RWPE1 (cell line): ENCODE measurements around the gene PLPP2.

Source experiments
- CTCF ChIA-PET: fragments of 350-600 bp; sonication (Branson Sonifier 250); formaldehyde crosslinking; extraction: SDS; loops from one replicate; lab custom pipeline; 2021; lab: Yijun Ruan, JAX
- POLR2A ChIA-PET: fragments of 400-600 bp; formaldehyde crosslinking; extraction: SDS; loops from one replicate; lab custom pipeline; 2020; ENCODE audit warnings: antibody characterized with exemption; ENCODE audit not compliant: low non-redundant PET; lab: Yijun Ruan, JAX
- DNase-seq: peaks from one replicate; pipeline ENCODE4 v3.0.0; 2012; ENCODE audit warnings: low spot score
- H3K27ac ChIP-seq: fragments of 450-650 bp; 2 replicates; pipeline ENCODE4 v1.5.1; 2017
- TF ChIP-seq, protein P1 (sequence below): fragments of 450-650 bp; conservative IDR thresholded peaks from 2 replicates; pipeline ENCODE4 v1.5.1; 2017; ENCODE audit warnings: low read depth, mild to moderate bottlenecking

Gene PLPP2

DNA sequence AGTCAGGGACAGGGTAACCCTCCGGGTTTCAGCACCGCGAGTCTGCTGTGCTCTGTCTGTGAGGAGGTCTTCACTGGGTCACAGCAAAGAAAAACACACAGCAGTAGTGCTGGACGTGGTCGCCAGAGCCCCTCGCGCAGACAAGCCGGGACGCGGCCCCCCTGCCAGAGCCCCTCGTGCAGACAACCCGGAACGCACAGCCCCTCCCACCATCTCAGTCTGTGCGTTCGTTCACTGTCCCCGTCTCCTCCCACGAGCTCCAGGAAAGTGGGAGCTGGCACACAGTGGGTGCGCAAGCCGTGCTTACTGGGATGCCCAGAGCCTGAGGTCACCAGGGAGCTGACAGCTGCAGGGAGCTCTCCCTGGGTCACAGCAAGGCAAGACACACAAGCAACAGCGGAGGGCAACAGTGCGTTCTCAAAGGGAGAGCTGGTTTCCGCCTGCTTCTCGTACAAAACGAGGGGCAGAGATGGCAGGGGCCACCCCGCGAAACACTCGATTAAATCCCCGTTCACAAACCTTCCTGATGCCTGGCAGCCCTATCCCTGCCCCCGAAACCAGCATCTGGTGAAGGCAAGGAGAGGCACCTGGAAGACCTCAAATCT, 3.2 kb upstream of the PLPP2 start:
- TF ChIP-seq, protein P1, sequence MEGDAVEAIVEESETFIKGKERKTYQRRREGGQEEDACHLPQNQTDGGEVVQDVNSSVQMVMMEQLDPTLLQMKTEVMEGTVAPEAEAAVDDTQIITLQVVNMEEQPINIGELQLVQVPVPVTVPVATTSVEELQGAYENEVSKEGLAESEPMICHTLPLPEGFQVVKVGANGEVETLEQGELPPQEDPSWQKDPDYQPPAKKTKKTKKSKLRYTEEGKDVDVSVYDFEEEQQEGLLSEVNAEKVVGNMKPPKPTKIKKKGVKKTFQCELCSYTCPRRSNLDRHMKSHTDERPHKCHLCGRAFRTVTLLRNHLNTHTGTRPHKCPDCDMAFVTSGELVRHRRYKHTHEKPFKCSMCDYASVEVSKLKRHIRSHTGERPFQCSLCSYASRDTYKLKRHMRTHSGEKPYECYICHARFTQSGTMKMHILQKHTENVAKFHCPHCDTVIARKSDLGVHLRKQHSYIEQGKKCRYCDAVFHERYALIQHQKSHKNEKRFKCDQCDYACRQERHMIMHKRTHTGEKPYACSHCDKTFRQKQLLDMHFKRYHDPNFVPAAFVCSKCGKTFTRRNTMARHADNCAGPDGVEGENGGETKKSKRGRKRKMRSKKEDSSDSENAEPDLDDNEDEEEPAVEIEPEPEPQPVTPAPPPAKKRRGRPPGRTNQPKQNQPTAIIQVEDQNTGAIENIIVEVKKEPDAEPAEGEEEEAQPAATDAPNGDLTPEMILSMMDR, result no peak
- no peak for DNase-seq
- CTCF ChIA-PET, result interaction anchor here (0.6 to 1.2 kb wide), 4 partner anchors 16 to 878 kb away, joined by 3 read pairs; no protein-coding TSS in a partner anchor
- POLR2A ChIA-PET, result no interaction called here
- H3K27ac ChIP-seq, result no peak overlapping the region

DNA sequence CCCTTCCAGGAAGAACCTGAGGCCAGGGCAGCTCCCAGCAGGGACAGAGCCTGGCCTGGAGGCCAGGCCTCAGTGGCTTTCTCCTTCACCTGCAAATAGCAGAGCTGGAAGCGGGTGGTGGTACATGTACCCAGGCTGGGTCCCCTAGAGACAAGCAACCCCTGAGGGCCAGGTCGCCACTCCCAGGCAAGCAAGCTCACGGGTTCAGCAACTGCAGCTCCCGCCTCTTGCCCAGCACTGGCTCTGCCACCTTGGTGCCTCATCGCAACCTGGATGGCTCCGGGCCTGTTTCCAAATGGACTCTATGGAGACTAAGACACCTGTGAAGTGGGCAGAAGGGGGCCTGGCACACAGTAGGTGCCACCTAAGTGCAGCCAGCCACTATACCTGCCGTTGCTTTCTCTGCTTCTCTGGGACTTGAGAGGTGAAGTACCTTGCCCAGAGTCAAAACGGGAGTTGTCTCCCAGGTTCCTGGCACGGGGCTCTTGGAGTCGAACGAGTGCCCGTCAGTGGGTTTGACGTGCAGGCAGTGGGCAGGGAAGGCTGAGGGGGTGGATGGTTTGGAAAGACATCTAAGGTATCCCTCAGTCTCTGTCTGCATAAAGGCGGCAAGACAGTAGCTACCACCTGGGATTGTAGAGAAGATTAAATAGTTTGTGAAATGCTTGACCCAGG, 2.4 kb upstream of the PLPP2 start:
- TF ChIP-seq, protein P1, result no peak
- ChIA-PET POLR2A (interaction anchor here (0.6 kb wide), 1 partner anchor 23 kb away, joined by 3 read pairs; no protein-coding TSS in a partner anchor), CTCF (interaction anchor here (1.2 kb wide), 1 partner anchor 169 kb away, joined by 3 read pairs; no protein-coding TSS in a partner anchor)
- DNase-seq, result no peak
- H3K27ac ChIP-seq, result peak overlapping the region; percentile 21; the same call in 1 of the 2 replicates

DNA sequence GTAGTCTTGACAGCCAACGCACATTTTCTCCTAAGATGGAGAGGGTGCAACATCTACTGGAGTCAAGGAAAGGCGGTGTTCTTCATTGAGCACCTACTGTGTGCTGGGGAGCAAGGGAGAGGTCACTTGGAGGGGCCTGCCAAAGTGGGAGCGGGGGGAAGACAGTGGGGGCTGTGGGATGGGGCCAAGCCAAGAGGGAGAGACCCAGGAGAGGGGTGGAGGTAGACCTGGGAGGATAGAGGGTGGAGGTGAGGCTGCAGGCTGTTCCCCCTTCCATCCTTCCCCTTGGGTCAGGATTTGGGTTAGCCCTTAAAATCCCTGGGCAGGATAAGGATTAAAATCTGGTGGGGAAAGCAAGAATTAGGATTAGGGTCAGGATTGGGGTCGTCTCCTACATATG, 1.7 kb upstream of the PLPP2 start:
- no peak overlapping the region for H3K27ac ChIP-seq
- ChIA-PET CTCF (interaction anchor here (0.5 kb wide), 1 partner anchor 128 kb away, joined by 4 read pairs; no protein-coding TSS in a partner anchor), POLR2A (no interaction called here)
- no peak for DNase-seq
- TF ChIP-seq, protein P1, result no peak

DNA sequence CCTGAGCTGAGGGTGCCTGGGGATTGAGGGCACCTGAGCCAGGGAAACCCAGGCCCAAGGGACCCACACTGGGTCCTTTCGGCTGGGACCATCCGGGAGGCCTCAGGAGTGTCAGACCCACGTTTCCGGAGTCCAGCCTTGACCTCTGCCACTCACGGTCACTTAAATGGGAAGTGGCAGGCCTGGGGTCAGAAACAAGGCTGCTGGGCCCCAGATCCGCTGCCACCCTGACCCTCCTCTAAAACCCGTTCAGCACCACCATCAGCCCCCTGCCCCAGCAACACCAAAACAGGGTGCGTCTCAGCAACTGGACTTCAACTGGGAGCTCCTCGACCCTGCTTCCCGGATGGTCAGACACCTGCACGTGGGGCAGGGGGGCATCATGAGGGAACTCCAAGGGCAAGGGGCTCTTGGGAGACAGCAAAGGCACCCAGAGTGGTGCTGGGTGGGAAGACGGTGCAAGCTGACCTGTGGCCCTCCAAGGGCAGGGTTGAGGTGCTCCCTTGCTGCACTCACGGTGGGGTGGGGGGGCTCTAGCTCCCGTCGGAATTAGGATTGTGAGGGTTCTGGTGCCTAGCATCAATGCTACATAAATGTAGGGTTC, 1.2 kb upstream of the PLPP2 start:
- POLR2A ChIA-PET, result no interaction called here
- TF ChIP-seq, protein P1, result no peak
- no peak for DNase-seq
- peak overlapping the region; percentile 52; the same call in 1 of the 2 replicates for H3K27ac ChIP-seq
- CTCF ChIA-PET, result interaction anchor here (0.5 kb wide), 1 partner anchor 128 kb away, joined by 4 read pairs; no protein-coding TSS in a partner anchor

DNA sequence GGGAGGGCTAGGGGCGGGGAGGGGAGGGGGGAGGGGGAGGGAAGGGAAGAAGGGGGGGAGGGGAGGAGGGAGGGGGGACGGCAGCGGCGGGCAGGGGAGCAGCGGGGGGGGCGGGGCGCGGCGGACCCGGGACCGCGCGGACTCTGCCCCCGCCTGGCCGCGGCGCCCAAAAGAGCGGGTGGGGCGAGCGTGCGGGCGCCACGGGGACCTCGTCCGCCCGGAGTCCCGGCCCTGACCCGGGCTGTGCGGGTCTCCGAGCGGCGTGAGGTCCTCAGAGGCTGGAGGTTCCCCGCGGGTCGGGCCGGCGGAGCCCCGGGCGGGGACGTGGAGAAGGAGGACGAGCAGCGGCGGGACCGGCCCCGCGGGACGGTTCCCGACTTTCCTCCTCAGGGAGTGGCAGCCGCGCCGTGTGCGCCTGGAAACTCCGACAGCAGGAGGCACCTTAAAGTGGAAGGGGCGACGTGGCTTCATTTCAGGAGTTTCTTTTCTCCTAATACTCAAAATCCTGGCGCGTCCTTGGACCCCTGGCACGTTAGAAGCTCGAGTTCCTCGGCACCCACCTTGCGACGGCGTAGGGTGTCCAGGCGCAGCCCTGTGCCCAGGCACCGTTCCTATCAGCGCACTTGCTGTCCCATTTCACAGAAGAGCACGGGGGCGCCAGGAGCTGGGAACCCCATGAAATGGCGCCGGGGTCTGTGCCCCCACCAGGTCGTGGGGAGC, 518 bp upstream of the PLPP2 start:
- POLR2A ChIA-PET, result no interaction called here
- CTCF ChIA-PET, result no interaction called here
- no peak for DNase-seq
- TF ChIP-seq, protein P1, result no peak
- H3K27ac ChIP-seq, result peak overlapping the region; percentile 52
